H1 (cell line): ENCODE data around the gene CST11. TPM values are rescaled to one million over a fixed set of nuclear protein-coding genes. Genes with fewer than 3 reads are reported as not detected.

ENCODE experiments used
- CTBP2 ChIP-seq: IDR thresholded peaks from 2 replicates; pipeline ENCODE4 v1.7.0; 2011; ENCODE audit warnings: borderline replicate concordance, mild to moderate bottlenecking, moderate library complexity, mixed read lengths, low read length; ENCODE audit not compliant: insufficient read depth, insufficient read length
- KDM1A ChIP-seq: fragments of 200-600, 300-600 bp; sonication (generic); IDR thresholded peaks from 2 replicates; pipeline ENCODE4 v1.7.1; 2016; ENCODE audit warnings: mild to moderate bottlenecking, low read length, borderline replicate concordance
- RAD21 ChIP-seq, 2 experiments: IDR thresholded peaks in 1 of 2; conservative IDR thresholded peaks in 1 of 2; 2 replicates each; pipeline ENCODE4 v1.6.1; 2011; ENCODE audit warnings: low read depth in 2 of 2, low read length in 2 of 2, improper control_type of control experiment in 1 of 2, inconsistent platforms in 1 of 2, mild to moderate bottlenecking in 1 of 2, moderate library complexity in 1 of 2
- polyA plus RNA-seq, 7 experiments: library from polyadenylated mRNA; depleted of rRNA in 3 of 7; stranded (reverse) in 5 of 7; unstranded in 2 of 7; fragments of >200 nt in 5 of 7; fragments of 200-250 nt in 2 of 7; gene quantifications; 1 replicate in 5 of 7; 2 replicates in 1 of 7; 4 replicates in 1 of 7; pipeline versions ENCODE4 v1.2.1 to v1.2.3, GENCODE V29; 2011 to 2013; ENCODE audit warnings: missing spikeins in 2 of 7, mixed read lengths in 2 of 7
- total RNA-seq: library from RNA; stranded (reverse); fragmentation: NEBNext Ultra II Directional; extraction: Animal tissue kit (Norgen Biotek cat#: 25700); gene quantifications from 2 replicates; pipeline ENCODE4 v1.2.1, GENCODE V29; 2021

The CST11 gene
- total and polyA plus RNA-seq, 2 of the 8 experiments (the other 6 are each of a cell fraction or from before 2014, with no cell fraction given), result 2.0 TPM; not detected in 1

DNA sequence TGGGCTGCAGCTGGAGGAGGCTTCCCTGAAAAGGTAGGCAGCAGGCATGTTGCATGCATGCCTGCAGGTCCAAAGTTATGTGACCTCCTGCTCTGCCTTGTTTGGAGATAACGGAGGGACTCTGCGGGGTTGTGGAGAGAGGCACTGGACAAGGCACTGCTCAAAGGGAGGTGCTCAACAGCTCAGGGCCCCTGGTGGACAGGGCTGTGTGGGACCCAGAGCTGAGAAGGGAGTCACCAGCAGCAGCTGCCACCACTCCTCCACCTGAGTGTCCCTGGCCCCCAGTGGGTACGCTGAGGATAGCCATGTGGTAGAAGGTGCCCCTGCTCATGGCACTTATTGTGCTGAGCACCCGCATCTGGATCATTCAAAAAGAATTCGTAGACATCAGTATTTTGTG lies 22.7 kb upstream of the CST11 start (continued):
- TF ChIP-seq KDM1A (no peak), RAD21 (IDR thresholded peaks at IDR 0.05 in 1 of 2, conservative IDR thresholded peaks at IDR 0.05 in 1 of 2; ENCODE audit: low read depth in 2 of 2, low read length in 2 of 2) (no peak), CTBP2 (no peak)
